GM12878 (cell line): ENCODE data around the gene WDR26. TPM values are rescaled to one million over a fixed set of nuclear protein-coding genes. Genes with fewer than 3 reads are reported as not detected.

Experiments
- CREB1 ChIP-seq: IDR thresholded peaks from 2 replicates; pipeline ENCODE4 v1.6.1; 2012; ENCODE audit warnings: low read depth, mild to moderate bottlenecking, inconsistent platforms
- GABPA ChIP-seq: IDR thresholded peaks from 2 replicates; pipeline ENCODE4 v1.6.1; 2014; ENCODE audit warnings: antibody characterized with exemption, low read depth, mild to moderate bottlenecking, inconsistent platforms
- GATAD2B ChIP-seq: fragments of 450-650 bp; conservative IDR thresholded peaks from 2 replicates; pipeline ENCODE4 v1.6.1; 2017; ENCODE audit warnings: low read depth, mild to moderate bottlenecking, moderate library complexity
- HDAC2 ChIP-seq: fragments of 200-600 bp; sonication (generic); IDR thresholded peaks from 2 replicates; pipeline ENCODE4 v1.6.1; 2017
- HDAC6 ChIP-seq: fragments of 200-600 bp; sonication (generic); IDR thresholded peaks from one replicate; pipeline ENCODE4 v1.8.0; 2017; ENCODE audit warnings: antibody characterized with exemption; ENCODE audit not compliant: unreplicated experiment
- IKZF2 ChIP-seq, 2 experiments: fragments of 450-650 bp; IDR thresholded peaks; 2 replicates each; pipeline ENCODE4 v1.6.1; 2017; ENCODE audit warnings: mild to moderate bottlenecking in 2 of 2, moderate library complexity in 2 of 2
- IRF4 ChIP-seq: IDR thresholded peaks from 2 replicates; pipeline ENCODE4 v1.6.1; 2011; ENCODE audit warnings: low read depth, low read length
- NFXL1 ChIP-seq: fragments of 450-650 bp; IDR thresholded peaks from 2 replicates; pipeline ENCODE4 v1.6.1; 2017; ENCODE audit warnings: antibody characterized with exemption, mild to moderate bottlenecking, borderline replicate concordance
- RCOR1 ChIP-seq: conservative IDR thresholded peaks from 2 replicates; pipeline ENCODE4 v1.6.1; 2012; ENCODE audit warnings: low read depth, low read length, improper control_type of control experiment
- TAF1 ChIP-seq: IDR thresholded peaks from 2 replicates; pipeline ENCODE4 v1.6.1; 2011; ENCODE audit warnings: mild to moderate bottlenecking, low read depth, low read length, borderline replicate concordance
- WRNIP1 ChIP-seq: IDR thresholded peaks from 2 replicates; pipeline ENCODE4 v1.6.1; 2011; ENCODE audit warnings: low read depth, low read length, improper control_type of control experiment, borderline replicate concordance
- polyA plus RNA-seq, 11 experiments: library from polyadenylated mRNA; depleted of rRNA in 4 of 11; unstranded in 6 of 11; stranded (reverse) in 5 of 11; fragments of >200 nt; fragmentation: Nextera tagmentation in 4 of 11; fragmentation: Illumina TruSeq in 1 of 11; extraction: Ambion mirVana in 4 of 11; extraction: Trizol in 1 of 11; gene quantifications; 1 replicate in 1 of 11; 2 replicates in 10 of 11; pipeline versions ENCODE4 v1.2.1 to v1.2.3, GENCODE V29; 2011 to 2016; ENCODE audit warnings: inconsistent platforms in 2 of 11, missing spikeins in 2 of 11, low read depth in 1 of 11
- total RNA-seq, 4 experiments: library from RNA; depleted of rRNA in 3 of 4; stranded (reverse); fragments of >200 nt in 3 of 4; fragmentation: Illumina TruSeq in 1 of 4; extraction: Trizol in 1 of 4; gene quantifications; 2 replicates each; pipeline versions ENCODE4 v1.2.1 to v1.2.3, GENCODE V29; 2013 to 2021
- TF ChIP-seq, protein P1 (sequence below): IDR thresholded peaks from 2 replicates; pipeline ENCODE4 v1.6.1; 2012; ENCODE audit warnings: improper control_type of control experiment, low read depth, low read length; ENCODE audit not compliant: insufficient replicate concordance
- TF ChIP-seq, protein P2 (sequence below): IDR thresholded peaks from 2 replicates; pipeline ENCODE4 v1.6.1; 2012; ENCODE audit warnings: low read length, inconsistent platforms
- TF ChIP-seq, protein P3 (sequence below): IDR thresholded peaks from 2 replicates; pipeline ENCODE4 v1.6.1; 2011; ENCODE audit warnings: borderline replicate concordance, low read depth, mild to moderate bottlenecking, moderate library complexity, mixed read lengths, low read length; ENCODE audit not compliant: insufficient read depth; ENCODE audit errors: extremely low read length
- TF ChIP-seq, protein P4 (sequence below): IDR thresholded peaks from 2 replicates; pipeline ENCODE4 v1.6.1; 2011; ENCODE audit warnings: low read depth, mild to moderate bottlenecking, low read length, moderate library complexity, borderline replicate concordance; ENCODE audit errors: extremely low read depth

The WDR26 gene
- total and polyA plus RNA-seq, 10 of the 15 experiments (the other 5 are each of a cell fraction or from before 2014, with no cell fraction given), result 6.6 to 47.0 (median 24.4) TPM

DNA sequence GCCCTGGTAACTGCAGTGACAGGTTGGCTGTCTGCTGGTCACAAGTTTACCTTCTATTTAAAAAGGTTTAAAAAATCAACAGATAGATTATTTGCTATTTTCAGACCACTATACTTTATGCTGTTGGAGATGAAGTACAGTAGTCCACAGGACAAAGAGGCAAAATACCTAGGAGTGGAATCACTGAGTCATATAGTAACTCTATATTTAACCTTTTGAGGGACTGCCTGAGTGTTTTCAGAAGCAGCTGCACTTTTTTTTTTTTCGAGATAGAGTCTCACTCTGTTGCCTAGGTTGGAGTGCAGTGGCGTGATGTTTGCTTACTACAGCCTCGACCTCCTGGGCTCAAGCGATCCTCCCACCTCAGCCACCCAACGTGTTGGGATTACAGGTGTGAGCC is 66.2 kb downstream of the WDR26 start (continued):
- TF ChIP-seq GATAD2B (no peak), IRF4 (no peak), IKZF2 (IDR thresholded peaks at IDR 0.05) (peak; percentile 43 to 70; a peak in 2 of 4 replicates), NFXL1 (no peak), GABPA (no peak), HDAC6 (no peak), TAF1 (no peak), HDAC2 (no peak), RCOR1 (no peak), CREB1 (0 out of 2 replicates have a peak, but pooled peaks have one; percentile 17), WRNIP1 (no peak)
- TF ChIP-seq, protein P1, sequence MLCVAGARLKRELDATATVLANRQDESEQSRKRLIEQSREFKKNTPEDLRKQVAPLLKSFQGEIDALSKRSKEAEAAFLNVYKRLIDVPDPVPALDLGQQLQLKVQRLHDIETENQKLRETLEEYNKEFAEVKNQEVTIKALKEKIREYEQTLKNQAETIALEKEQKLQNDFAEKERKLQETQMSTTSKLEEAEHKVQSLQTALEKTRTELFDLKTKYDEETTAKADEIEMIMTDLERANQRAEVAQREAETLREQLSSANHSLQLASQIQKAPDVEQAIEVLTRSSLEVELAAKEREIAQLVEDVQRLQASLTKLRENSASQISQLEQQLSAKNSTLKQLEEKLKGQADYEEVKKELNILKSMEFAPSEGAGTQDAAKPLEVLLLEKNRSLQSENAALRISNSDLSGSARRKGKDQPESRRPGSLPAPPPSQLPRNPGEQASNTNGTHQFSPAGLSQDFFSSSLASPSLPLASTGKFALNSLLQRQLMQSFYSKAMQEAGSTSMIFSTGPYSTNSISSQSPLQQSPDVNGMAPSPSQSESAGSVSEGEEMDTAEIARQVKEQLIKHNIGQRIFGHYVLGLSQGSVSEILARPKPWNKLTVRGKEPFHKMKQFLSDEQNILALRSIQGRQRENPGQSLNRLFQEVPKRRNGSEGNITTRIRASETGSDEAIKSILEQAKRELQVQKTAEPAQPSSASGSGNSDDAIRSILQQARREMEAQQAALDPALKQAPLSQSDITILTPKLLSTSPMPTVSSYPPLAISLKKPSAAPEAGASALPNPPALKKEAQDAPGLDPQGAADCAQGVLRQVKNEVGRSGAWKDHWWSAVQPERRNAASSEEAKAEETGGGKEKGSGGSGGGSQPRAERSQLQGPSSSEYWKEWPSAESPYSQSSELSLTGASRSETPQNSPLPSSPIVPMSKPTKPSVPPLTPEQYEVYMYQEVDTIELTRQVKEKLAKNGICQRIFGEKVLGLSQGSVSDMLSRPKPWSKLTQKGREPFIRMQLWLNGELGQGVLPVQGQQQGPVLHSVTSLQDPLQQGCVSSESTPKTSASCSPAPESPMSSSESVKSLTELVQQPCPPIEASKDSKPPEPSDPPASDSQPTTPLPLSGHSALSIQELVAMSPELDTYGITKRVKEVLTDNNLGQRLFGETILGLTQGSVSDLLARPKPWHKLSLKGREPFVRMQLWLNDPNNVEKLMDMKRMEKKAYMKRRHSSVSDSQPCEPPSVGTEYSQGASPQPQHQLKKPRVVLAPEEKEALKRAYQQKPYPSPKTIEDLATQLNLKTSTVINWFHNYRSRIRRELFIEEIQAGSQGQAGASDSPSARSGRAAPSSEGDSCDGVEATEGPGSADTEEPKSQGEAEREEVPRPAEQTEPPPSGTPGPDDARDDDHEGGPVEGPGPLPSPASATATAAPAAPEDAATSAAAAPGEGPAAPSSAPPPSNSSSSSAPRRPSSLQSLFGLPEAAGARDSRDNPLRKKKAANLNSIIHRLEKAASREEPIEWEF, result no peak
- TF ChIP-seq, protein P2, sequence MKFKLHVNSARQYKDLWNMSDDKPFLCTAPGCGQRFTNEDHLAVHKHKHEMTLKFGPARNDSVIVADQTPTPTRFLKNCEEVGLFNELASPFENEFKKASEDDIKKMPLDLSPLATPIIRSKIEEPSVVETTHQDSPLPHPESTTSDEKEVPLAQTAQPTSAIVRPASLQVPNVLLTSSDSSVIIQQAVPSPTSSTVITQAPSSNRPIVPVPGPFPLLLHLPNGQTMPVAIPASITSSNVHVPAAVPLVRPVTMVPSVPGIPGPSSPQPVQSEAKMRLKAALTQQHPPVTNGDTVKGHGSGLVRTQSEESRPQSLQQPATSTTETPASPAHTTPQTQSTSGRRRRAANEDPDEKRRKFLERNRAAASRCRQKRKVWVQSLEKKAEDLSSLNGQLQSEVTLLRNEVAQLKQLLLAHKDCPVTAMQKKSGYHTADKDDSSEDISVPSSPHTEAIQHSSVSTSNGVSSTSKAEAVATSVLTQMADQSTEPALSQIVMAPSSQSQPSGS, result peak; percentile 40; the same call in 1 of the 2 replicates
- TF ChIP-seq, protein P3, sequence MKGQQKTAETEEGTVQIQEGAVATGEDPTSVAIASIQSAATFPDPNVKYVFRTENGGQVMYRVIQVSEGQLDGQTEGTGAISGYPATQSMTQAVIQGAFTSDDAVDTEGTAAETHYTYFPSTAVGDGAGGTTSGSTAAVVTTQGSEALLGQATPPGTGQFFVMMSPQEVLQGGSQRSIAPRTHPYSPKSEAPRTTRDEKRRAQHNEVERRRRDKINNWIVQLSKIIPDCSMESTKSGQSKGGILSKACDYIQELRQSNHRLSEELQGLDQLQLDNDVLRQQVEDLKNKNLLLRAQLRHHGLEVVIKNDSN, result no peak
- TF ChIP-seq, protein P4, sequence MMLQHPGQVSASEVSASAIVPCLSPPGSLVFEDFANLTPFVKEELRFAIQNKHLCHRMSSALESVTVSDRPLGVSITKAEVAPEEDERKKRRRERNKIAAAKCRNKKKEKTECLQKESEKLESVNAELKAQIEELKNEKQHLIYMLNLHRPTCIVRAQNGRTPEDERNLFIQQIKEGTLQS, result no peak
- TF ChIP-seq, all 136 proteins: peak for 21
